Measurements from ENCODE around the gene SLC48A1. TPM values are rescaled to one million over a fixed set of nuclear protein-coding genes. Genes with fewer than 3 reads are reported as not detected.
"Not testable (repeated sequence)": the region's sequence is repeated elsewhere in the genome, so short reads cannot be mapped to it uniquely, and the experiment has no call there.

SLC48A1 gene
- total RNA-seq, 2 donors from 2014 or later, result 5.2 to 7.4 TPM

GRCh38 chr12:47804171-47804570, 31.1 kb downstream of the SLC48A1 start:
- DNase-seq (ENCODE audit: low spot score in 2 of 2) (no peak), ATAC-seq (no peak)
- Mint-ChIP-seq H3K27ac (peak overlapping the region; percentile 89 to 100), H3K36me3 (peaks cover 17 to 41% of the 10 kb centered on the region in 2 donors), H3K9me3 (no peaks in the 10 kb centered on the region)

- Mint-ChIP-seq H3K27ac (peak overlapping the region; percentile 89 to 100), H3K9me3 (no peaks in the 10 kb centered on the region), H3K36me3 (peaks cover 17 to 44% of the 10 kb centered on the region in 2 donors)
- no peak for DNase-seq (ENCODE audit: low spot score in 2 of 2)
- no peak for ATAC-seq
These were observed 32.4 kb downstream of the SLC48A1 start for GRCh38 chr12:47805417-47805816.

- no peak for ATAC-seq
- peaks cover 17 to 52% of the 10 kb centered on the region in 2 donors for H3K36me3 Mint-ChIP-seq
These were observed 34.3 kb downstream of the SLC48A1 start for GRCh38 chr12:47807338-47807737.

GRCh38 chr12:47808050-47808449, 35.0 kb downstream of the SLC48A1 start:
- peak overlapping the region; percentile 91 to 100 for H3K27ac Mint-ChIP-seq
- ATAC-seq (peak; percentile 41 to 54), DNase-seq (ENCODE audit: low spot score in 2 of 2) (peak; percentile 69 to 86)
- H3K9me3 Mint-ChIP-seq, result no peaks in the 10 kb centered on the region
- H3K36me3 Mint-ChIP-seq, result peaks cover 17 to 51% of the 10 kb centered on the region in 2 donors

More at GRCh38 chr12:47807338-47807737, 34.3 kb downstream of the SLC48A1 start:
- Mint-ChIP-seq H3K9me3 (no peaks in the 10 kb centered on the region), H3K27ac (peak overlapping the region; percentile 91 to 100)
- DNase-seq (ENCODE audit: low spot score in 2 of 2), result no peak

GRCh38 chr12:47808574-47809365, 35.7 kb downstream of the SLC48A1 start:
- Mint-ChIP-seq H3K36me3 (peaks cover 24 to 51% of the 10 kb centered on the region in 2 donors), H3K9me3 (no peaks in the 10 kb centered on the region), H3K27ac (peak overlapping the region; percentile 91 to 100)
- ATAC-seq (peak; percentile 41 to 47), DNase-seq (ENCODE audit: low spot score in 2 of 2) (peak; percentile 68 to 76)

GRCh38 chr12:47809518-47809917, 36.5 kb downstream of the SLC48A1 start:
- H3K27ac Mint-ChIP-seq, result peak overlapping the region in 1 of 2 donors; percentile 100
- ATAC-seq; H3K9me3 Mint-ChIP-seq; DNase-seq (ENCODE audit: low spot score in 2 of 2): not testable (repeated sequence)
- peaks cover 31 to 55% of the 10 kb centered on the region in 2 donors for H3K36me3 Mint-ChIP-seq

GRCh38 chr12:47811072-47811396, 38.0 kb downstream of the SLC48A1 start:
- no peak for ATAC-seq
- Mint-ChIP-seq H3K36me3 (peaks cover 31 to 58% of the 10 kb centered on the region in 2 donors), H3K9me3 (peaks cover 0 to 4% of the 10 kb centered on the region in 2 donors), H3K27ac (peak overlapping the region; percentile 97 to 100)
- DNase-seq (ENCODE audit: low spot score in 2 of 2), result no peak

GRCh38 chr12:47811581-47812484, 38.8 kb downstream of the SLC48A1 start:
- H3K9me3 Mint-ChIP-seq, result peaks cover 0 to 4% of the 10 kb centered on the region in 2 donors
- no peak for DNase-seq (ENCODE audit: low spot score in 2 of 2)

GRCh38 chr12:47812797-47813510, 39.9 kb downstream of the SLC48A1 start:
- Mint-ChIP-seq H3K36me3 (peaks cover 33 to 65% of the 10 kb centered on the region in 2 donors), H3K9me3 (peaks cover 0 to 4% of the 10 kb centered on the region in 2 donors), H3K27ac (peak overlapping the region; percentile 99 to 100)
- peak; percentile 89 to 95 for DNase-seq (ENCODE audit: low spot score in 2 of 2)
- ATAC-seq, result peak; percentile 60 to 76

More at GRCh38 chr12:47811581-47812484, 38.8 kb downstream of the SLC48A1 start:
- Mint-ChIP-seq H3K36me3 (peaks cover 31 to 65% of the 10 kb centered on the region in 2 donors), H3K27ac (peak overlapping the region; percentile 97 to 100)
- no peak for ATAC-seq

- peak overlapping the region; percentile 99 to 100 for H3K27ac Mint-ChIP-seq
- ATAC-seq, result no peak
These were observed 40.6 kb downstream of the SLC48A1 start for GRCh38 chr12:47813511-47814196.

GRCh38 chr12:47814539-47815170, 41.6 kb downstream of the SLC48A1 start:
- H3K36me3 Mint-ChIP-seq, result peaks cover 41 to 75% of the 10 kb centered on the region in 2 donors
- H3K27ac Mint-ChIP-seq, result peak overlapping the region; percentile 99 to 100
- DNase-seq (ENCODE audit: low spot score in 2 of 2) (peak in 1 of 2 donors; percentile 72), ATAC-seq (peak; percentile 42 to 66)
- H3K9me3 Mint-ChIP-seq, result peaks cover 0 to 4% of the 10 kb centered on the region in 2 donors

More at GRCh38 chr12:47813511-47814196, 40.6 kb downstream of the SLC48A1 start:
- H3K9me3 Mint-ChIP-seq, result peaks cover 0 to 4% of the 10 kb centered on the region in 2 donors
- peaks cover 40 to 72% of the 10 kb centered on the region in 2 donors for H3K36me3 Mint-ChIP-seq
- DNase-seq (ENCODE audit: low spot score in 2 of 2), result no peak

GRCh38 chr12:47815447-47815846, 42.4 kb downstream of the SLC48A1 start:
- Mint-ChIP-seq H3K27ac (peak overlapping the region; percentile 99 to 100), H3K36me3 (peaks cover 45 to 72% of the 10 kb centered on the region in 2 donors)
- not testable (repeated sequence) for ATAC-seq; DNase-seq (ENCODE audit: low spot score in 2 of 2); H3K9me3 Mint-ChIP-seq

GRCh38 chr12:47816403-47817271, 43.6 kb downstream of the SLC48A1 start:
- DNase-seq (ENCODE audit: low spot score in 2 of 2), result no peak
- H3K27ac Mint-ChIP-seq, result peak overlapping the region; percentile 99 to 100
- H3K36me3 Mint-ChIP-seq, result peaks cover 46 to 60% of the 10 kb centered on the region in 2 donors
- no peak for ATAC-seq
- peaks cover 0 to 4% of the 10 kb centered on the region in 2 donors for H3K9me3 Mint-ChIP-seq

GRCh38 chr12:47817272-47818006, 44.4 kb downstream of the SLC48A1 start:
- Mint-ChIP-seq H3K27ac (peak overlapping the region; percentile 95 to 100), H3K36me3 (peaks cover 46 to 59% of the 10 kb centered on the region in 2 donors), H3K9me3 (peaks cover 0 to 4% of the 10 kb centered on the region in 2 donors)
- no peak for ATAC-seq
- no peak for DNase-seq (ENCODE audit: low spot score in 2 of 2)

All from activated naive CD4-positive, alpha-beta T cell treated with anti-CD3 and anti-CD28 coated beads, Interleukin-2, amount 50 U/mL, for 72 hours (primary cell).